Endothelial cell of umbilical vein (primary cell): Measurements from ENCODE around the gene TTLL5. TPM values are rescaled to one million over a fixed set of nuclear protein-coding genes. Genes with fewer than 3 reads are reported as not detected.

Experiments used
- BruUV-seq: library from RNA; stranded (reverse); fragments of 400-500 nt; replicated peaks from 2 replicates; lab custom pipeline; 2021; lab: Mats Ljungman, UMichigan
- CTCF ChIA-PET: fragments of 300-600, 350-600 bp; sonication (Branson Sonifier 250); formaldehyde crosslinking; loops from one replicate; lab custom pipeline; 2021; ENCODE audit warnings: antibody characterized with exemption, inconsistent platforms; lab: Charles Lee
- POLR2A ChIA-PET: fragments of 300-600, 350-600 bp; sonication (Branson Sonifier 250); formaldehyde crosslinking; loops from one replicate; lab custom pipeline; 2021; ENCODE audit warnings: antibody characterized with exemption, inconsistent platforms; lab: Charles Lee
- DNase-seq: peaks from one replicate; pipeline ENCODE4 v3.0.0-alpha.2; 2011; ENCODE audit warnings: low read depth, low spot score
- FAIRE-seq: peaks from 2 replicates; lab custom pipeline; 2011; peaks lifted over from hg19 to GRCh38; lab: Jason Lieb, UNC
- H2AFZ ChIP-seq: 2 replicates; pipeline ENCODE4 v1.6.0; 2012; ENCODE audit warnings: low read depth, low read length, control low read depth, inconsistent platforms
- H3K27ac ChIP-seq: 2 replicates; pipeline ENCODE4 v1.5.1; 2011; ENCODE audit warnings: low read depth, mild to moderate bottlenecking, control low read depth, low read length, moderate library complexity; ENCODE audit not compliant: insufficient read depth
- H3K27me3 ChIP-seq, 2 experiments: 2 replicates each; pipeline versions ENCODE4 v1.6.0 to v1.6.1; 2011; ENCODE audit warnings: low read length in 2 of 2, mixed read lengths in 1 of 2; ENCODE audit not compliant: control insufficient read depth in 2 of 2, insufficient read depth in 2 of 2
- H3K36me3 ChIP-seq, 2 experiments: 2 replicates in 1 of 2; 3 replicates in 1 of 2; pipeline ENCODE4 v1.5.1; 2011; ENCODE audit warnings: low read length in 2 of 2, mild to moderate bottlenecking in 1 of 2, moderate library complexity in 1 of 2; ENCODE audit not compliant: control insufficient read depth in 2 of 2, insufficient read depth in 2 of 2; ENCODE audit errors: extremely low read depth in 1 of 2
- H3K4me1 ChIP-seq: 3 replicates; pipeline ENCODE4 v1.5.1; 2011; ENCODE audit warnings: mild to moderate bottlenecking, low read length; ENCODE audit not compliant: control insufficient read depth, insufficient read depth; ENCODE audit errors: extremely low read depth
- H3K4me2 ChIP-seq: 2 replicates; pipeline ENCODE4 v1.6.1; 2011; ENCODE audit warnings: low read length, control low read depth, mixed read lengths; ENCODE audit not compliant: insufficient read depth
- H3K4me3 ChIP-seq, 3 experiments: fragments of 200-600 bp in 1 of 3; sonication (generic), shearing (Covaris generic) in 1 of 3; replicated peaks in 1 of 3; 2 replicates each; pipeline ENCODE4 v1.5.1; 2011 to 2016; ENCODE audit warnings: control low read depth in 3 of 3, low read length in 3 of 3, mild to moderate bottlenecking in 2 of 3, inconsistent platforms in 1 of 3, low read depth in 1 of 3, moderate library complexity in 1 of 3; ENCODE audit not compliant: insufficient read depth in 1 of 3
- H3K79me2 ChIP-seq: 2 replicates; pipeline ENCODE4 v1.6.0; 2012; ENCODE audit warnings: low read length, inconsistent platforms; ENCODE audit not compliant: control insufficient read depth, insufficient read depth
- H3K9ac ChIP-seq: replicated peaks from 2 replicates; pipeline ENCODE3; 2011; ENCODE audit warnings: low read length, control low read depth; ENCODE audit not compliant: insufficient read depth; ENCODE audit errors: extremely low read depth
- H3K9me1 ChIP-seq: replicated peaks from 3 replicates; pipeline ENCODE4 v1.6.0; 2011; ENCODE audit warnings: mild to moderate bottlenecking, low read length; ENCODE audit not compliant: control insufficient read depth, insufficient read depth; ENCODE audit errors: extremely low read depth
- H3K9me3 ChIP-seq: replicated peaks from 2 replicates; pipeline ENCODE4 v1.5.1; 2012; ENCODE audit warnings: low read length, inconsistent platforms; ENCODE audit not compliant: control insufficient read depth, insufficient read depth
- H4K20me1 ChIP-seq: replicated peaks from 2 replicates; pipeline ENCODE3; 2011; ENCODE audit warnings: mild to moderate bottlenecking, low read length; ENCODE audit not compliant: control insufficient read depth, insufficient read depth; ENCODE audit errors: extremely low read depth
- CTCF ChIP-seq, 2 donors: IDR thresholded peaks; 1 replicate in 1 of 2; 2 replicates in 1 of 2; pipeline ENCODE4 v1.5.1; 2011; ENCODE audit warnings: low read length in 2 of 2, mild to moderate bottlenecking in 2 of 2, moderate library complexity in 2 of 2, control low read depth in 1 of 2, inconsistent platforms in 1 of 2, low read depth in 1 of 2; ENCODE audit not compliant: insufficient read depth in 1 of 2; ENCODE audit errors: extremely low read depth in 1 of 2
- EZH2 ChIP-seq: IDR thresholded peaks from 2 replicates; pipeline ENCODE4 v1.6.1; 2012; ENCODE audit warnings: borderline replicate concordance, low read depth, mild to moderate bottlenecking, moderate library complexity, low read length, inconsistent platforms; ENCODE audit not compliant: severe bottlenecking
- FOS ChIP-seq: IDR thresholded peaks from 2 replicates; pipeline ENCODE4 v1.6.1; 2011; ENCODE audit warnings: mild to moderate bottlenecking, low read length, moderate library complexity, borderline replicate concordance; ENCODE audit not compliant: insufficient read depth
- GATA2 ChIP-seq: IDR thresholded peaks from 2 replicates; pipeline ENCODE4 v1.7.0; 2011; ENCODE audit warnings: low read depth, mild to moderate bottlenecking, moderate library complexity, mixed read lengths, low read length; ENCODE audit not compliant: insufficient read length, insufficient read depth
- JUN ChIP-seq: IDR thresholded peaks from 2 replicates; pipeline ENCODE4 v1.6.1; 2011; ENCODE audit warnings: borderline replicate concordance, low read depth; ENCODE audit not compliant: insufficient read length, insufficient read depth
- MAX ChIP-seq: IDR thresholded peaks from 2 replicates; pipeline ENCODE4 v1.6.1; 2011; ENCODE audit not compliant: insufficient read depth, insufficient read length
- MYC ChIP-seq: IDR thresholded peaks from one replicate; pipeline ENCODE4 v1.6.1; 2011; ENCODE audit warnings: mild to moderate bottlenecking, low read depth, low read length
- POLR2A ChIP-seq: IDR thresholded peaks from 2 replicates; pipeline ENCODE4 v1.6.1; 2012; ENCODE audit warnings: low read depth, mild to moderate bottlenecking, control low read depth, low read length
- POLR2AphosphoS5 ChIP-seq: IDR thresholded peaks from 2 replicates; pipeline ENCODE4 v1.6.1; 2012; ENCODE audit warnings: low read depth, mild to moderate bottlenecking, control low read depth, low read length, moderate library complexity; ENCODE audit not compliant: insufficient read depth
- dilution Hi-C: fragments of 300-500 bp; cut with MboI; formaldehyde crosslinking; loops from one replicate; pipeline ENCODE4 v1.15.0; 2019; ENCODE audit warnings: low sequenced_read_pairs; ENCODE audit not compliant: extremely low pct_ligation_motif_present
- intact Hi-C: fragments of 100-400 bp; cut with micrococcal nuclease; formaldehyde crosslinking; loops from one replicate; pipeline ENCODE4 v1.10.0; 2022
- polyA plus RNA-seq, 4 experiments: library from polyadenylated mRNA; depleted of rRNA in 3 of 4; stranded (reverse) in 3 of 4; unstranded in 1 of 4; fragments of >200 nt; gene quantifications; 2 replicates each; pipeline versions ENCODE4 v1.2.1 to v1.2.3, GENCODE V29; 2011 to 2012; ENCODE audit warnings: missing spikeins in 1 of 4
- total RNA-seq: library from RNA; stranded (reverse); gene quantifications from 2 replicates; pipeline ENCODE4 v1.2.3, GENCODE V29; 2021

TTLL5 gene
- total and polyA plus RNA-seq, 2 donors (not counting 3 experiments of a cell fraction or from before 2014, with no cell fraction given) = 33.2 to 93.6 TPM

GRCh38 chr14:75820761-75821160 is 159.7 kb downstream of the TTLL5 start:
- no peak overlapping the region for H3K9ac ChIP-seq
- H3K4me3 ChIP-seq = no peak overlapping the region
- H3K27ac ChIP-seq = no peak overlapping the region
- H3K4me2 ChIP-seq = no peak overlapping the region
- peaks cover 7 to 8% of the 10 kb centered on the region in 2 experiments for H3K36me3 ChIP-seq
- TF ChIP-seq POLR2AphosphoS5 (no peak), CTCF (IDR thresholded peaks at IDR 0.05; ENCODE audit: extremely low read depth in 1 of 2, insufficient read depth in 1 of 2, low read depth in 1 of 2, low read length in 2 of 2) (no peak), JUN (no peak), MYC (no peak), EZH2 (no peak), FOS (no peak), MAX (no peak), POLR2A (no peak), GATA2 (no peak)
- dilution Hi-C loops (no loop called here), intact Hi-C loops (no loop called here)
- ChIA-PET POLR2A (no interaction called here), CTCF (no interaction called here)
- BruUV-seq = no TSS peak
- no peaks in the 10 kb centered on the region for H3K79me2 ChIP-seq
- no peak overlapping the region for H2AFZ ChIP-seq
- no peaks in the 10 kb centered on the region for H4K20me1 ChIP-seq
- no peak for DNase-seq
- no peaks in the 10 kb centered on the region for H3K4me1 ChIP-seq
- no peak for FAIRE-seq
- H3K9me1 ChIP-seq = no peaks in the 10 kb centered on the region
- no peaks in the 10 kb centered on the region for H3K27me3 ChIP-seq
- H3K9me3 ChIP-seq = no peaks in the 10 kb centered on the region
